ENCODE results near the gene FBXO21.
"Not testable (repeated sequence)": the region's sequence is repeated elsewhere in the genome, so short reads cannot be mapped to it uniquely, and the experiment has no call there.

Gene FBXO21

GRCh38 chr12:117113231-117113630 lies 77.0 kb downstream of the FBXO21 start:
- no peak for ATAC-seq (ENCODE audit: low read depth)
- TF ChIP-seq CTCF (IDR thresholded peaks at IDR 0.05; ENCODE audit: poor library complexity, severe bottlenecking) = no peak
- no peaks in the 10 kb centered on the region for H3K9me3 ChIP-seq (ENCODE audit: severe bottlenecking)
- no peaks in the 10 kb centered on the region for H3K27me3 ChIP-seq (ENCODE audit: insufficient read depth, poor library complexity, severe bottlenecking)
- H3K4me1 ChIP-seq (ENCODE audit: insufficient read depth, poor library complexity, severe bottlenecking) = no peaks in the 10 kb centered on the region
- no peak overlapping the region for H3K27ac ChIP-seq (ENCODE audit: poor library complexity, severe bottlenecking)
- no peak overlapping the region for H3K4me3 ChIP-seq (ENCODE audit: severe bottlenecking)
- DNase-seq (ENCODE audit: low spot score) = no peak
- H3K36me3 ChIP-seq (ENCODE audit: low read depth) = no peaks in the 10 kb centered on the region

DNA sequence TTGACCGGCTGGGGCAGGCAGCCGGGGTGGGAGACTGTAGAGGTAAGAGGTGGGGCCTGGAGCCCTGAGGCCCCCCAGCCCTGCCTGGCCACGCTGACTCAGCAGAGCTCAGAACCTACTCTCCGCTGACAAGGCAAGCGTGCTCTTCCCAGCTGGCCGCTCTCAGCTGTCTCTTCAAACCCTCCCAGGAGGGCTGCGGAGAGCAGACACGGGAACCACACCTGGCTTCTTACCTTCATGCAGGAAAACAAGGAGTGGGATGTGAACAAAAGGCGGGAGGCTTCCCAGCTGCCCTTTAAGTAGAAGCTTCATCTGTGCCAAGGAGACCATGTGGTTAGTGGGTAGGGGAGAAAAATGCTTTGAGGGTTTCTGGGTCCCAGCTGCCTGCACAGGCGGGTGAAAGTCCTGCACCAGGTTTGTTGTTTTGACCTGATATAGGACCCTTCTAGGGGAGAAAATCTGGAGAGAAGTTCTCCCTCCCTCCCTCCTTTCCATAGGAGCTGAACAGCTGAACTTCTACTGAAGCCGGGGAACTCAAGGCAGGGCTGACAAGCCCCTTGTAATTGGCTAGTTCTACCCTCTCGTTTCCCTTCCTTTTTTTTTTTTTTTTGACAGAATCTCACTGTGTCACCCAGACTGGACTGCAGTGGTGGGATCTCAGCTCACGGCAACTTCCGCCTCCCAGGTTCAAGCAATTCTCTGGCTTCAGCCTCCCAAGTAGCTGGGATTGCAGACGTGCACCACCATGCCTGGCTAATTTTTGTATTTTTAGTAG lies 78.3 kb downstream of the FBXO21 start:
- no peak for DNase-seq (ENCODE audit: low spot score)
- H3K4me3 ChIP-seq (ENCODE audit: severe bottlenecking) = no peak overlapping the region
- no peaks in the 10 kb centered on the region for H3K9me3 ChIP-seq (ENCODE audit: severe bottlenecking)
- H3K27ac ChIP-seq (ENCODE audit: poor library complexity, severe bottlenecking) = no peak overlapping the region
- no peaks in the 10 kb centered on the region for H3K36me3 ChIP-seq (ENCODE audit: low read depth)
- peaks cover 5% of the 10 kb centered on the region for H3K27me3 ChIP-seq (ENCODE audit: insufficient read depth, poor library complexity, severe bottlenecking)
- ATAC-seq (ENCODE audit: low read depth) = no peak
- TF ChIP-seq CTCF (IDR thresholded peaks at IDR 0.05; ENCODE audit: poor library complexity, severe bottlenecking) = no peak
- no peaks in the 10 kb centered on the region for H3K4me1 ChIP-seq (ENCODE audit: insufficient read depth, poor library complexity, severe bottlenecking)

GRCh38 chr12:117111386-117111785 lies 78.9 kb downstream of the FBXO21 start:
- Histone ChIP-seq H3K36me3 (ENCODE audit: low read depth) (no peaks in the 10 kb centered on the region), H3K27me3 (ENCODE audit: insufficient read depth, poor library complexity, severe bottlenecking) (peaks cover 11% of the 10 kb centered on the region), H3K4me3 (ENCODE audit: severe bottlenecking) (no peak overlapping the region), H3K4me1 (ENCODE audit: insufficient read depth, poor library complexity, severe bottlenecking) (no peaks in the 10 kb centered on the region), H3K27ac (ENCODE audit: poor library complexity, severe bottlenecking) (no peak overlapping the region), H3K9me3 (ENCODE audit: severe bottlenecking) (no peaks in the 10 kb centered on the region)
- ATAC-seq (ENCODE audit: low read depth) (no peak), DNase-seq (ENCODE audit: low spot score) (no peak)
- no peak for TF ChIP-seq CTCF (IDR thresholded peaks at IDR 0.05; ENCODE audit: poor library complexity, severe bottlenecking)

- H3K4me1 ChIP-seq (ENCODE audit: insufficient read depth, poor library complexity, severe bottlenecking) = peaks cover 3% of the 10 kb centered on the region
- TF ChIP-seq CTCF (IDR thresholded peaks at IDR 0.05; ENCODE audit: poor library complexity, severe bottlenecking) = no peak
Measured at GRCh38 chr12:117109943-117110635, 80.2 kb downstream of the FBXO21 start.

DNA sequence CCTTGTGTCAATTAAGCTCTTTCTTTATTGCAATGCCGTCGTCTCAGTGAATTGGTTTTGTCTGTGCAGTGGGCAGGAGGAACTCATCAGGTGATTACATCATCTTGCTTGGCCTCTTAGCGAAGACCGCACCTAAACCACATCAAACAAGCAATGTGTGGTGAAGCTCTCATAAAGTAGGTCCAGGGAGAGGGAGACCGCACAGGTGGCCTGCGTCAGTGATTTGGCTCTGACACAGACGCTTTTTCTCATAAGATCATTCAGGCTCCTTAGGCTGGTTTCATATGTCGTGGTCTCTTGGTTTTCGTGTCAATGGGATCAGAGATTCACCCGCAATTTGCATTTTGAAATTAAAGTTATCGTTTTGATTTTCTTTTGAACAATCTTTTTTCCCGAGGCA lies 84.4 kb downstream of the FBXO21 start:
- no peak overlapping the region for H3K27ac ChIP-seq (ENCODE audit: poor library complexity, severe bottlenecking)
- H3K4me1 ChIP-seq (ENCODE audit: insufficient read depth, poor library complexity, severe bottlenecking) = peaks cover 3% of the 10 kb centered on the region
- H3K9me3 ChIP-seq (ENCODE audit: severe bottlenecking) = no peaks in the 10 kb centered on the region
- peaks cover 49% of the 10 kb centered on the region for H3K27me3 ChIP-seq (ENCODE audit: insufficient read depth, poor library complexity, severe bottlenecking)
- ATAC-seq (ENCODE audit: low read depth) (peak; percentile 91), DNase-seq (ENCODE audit: low spot score) (no peak)
- H3K4me3 ChIP-seq (ENCODE audit: severe bottlenecking) = no peak overlapping the region
- H3K36me3 ChIP-seq (ENCODE audit: low read depth) = no peaks in the 10 kb centered on the region
- no peak for TF ChIP-seq CTCF (IDR thresholded peaks at IDR 0.05; ENCODE audit: poor library complexity, severe bottlenecking)

More at GRCh38 chr12:117109943-117110635, 80.2 kb downstream of the FBXO21 start:
- no peak for ATAC-seq (ENCODE audit: low read depth)
- Histone ChIP-seq H3K27ac (ENCODE audit: poor library complexity, severe bottlenecking) (no peak overlapping the region), H3K27me3 (ENCODE audit: insufficient read depth, poor library complexity, severe bottlenecking) (peaks cover 24% of the 10 kb centered on the region), H3K36me3 (ENCODE audit: low read depth) (no peaks in the 10 kb centered on the region), H3K4me3 (ENCODE audit: severe bottlenecking) (no peak overlapping the region), H3K9me3 (ENCODE audit: severe bottlenecking) (no peaks in the 10 kb centered on the region)
- no peak for DNase-seq (ENCODE audit: low spot score)

DNA sequence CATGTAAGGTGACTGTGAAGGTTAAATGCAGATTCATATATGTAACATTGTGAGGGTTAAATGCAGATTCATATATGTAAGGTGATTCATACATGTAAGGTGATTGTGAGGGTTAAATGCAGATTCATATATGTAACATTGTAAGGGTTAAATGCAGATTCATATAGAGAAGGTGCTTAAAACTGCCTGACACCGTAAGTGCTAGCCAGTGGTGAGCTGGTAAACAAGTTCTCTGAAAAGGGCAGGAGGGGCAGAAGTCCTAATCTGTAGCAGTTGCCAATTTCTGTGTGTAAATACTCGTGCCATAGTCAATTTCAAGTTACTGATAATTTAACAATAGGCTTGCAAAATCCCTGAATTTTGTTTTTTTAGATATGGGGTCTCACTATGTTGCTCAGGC lies 86.3 kb downstream of the FBXO21 start:
- not testable (repeated sequence) for H3K4me1 ChIP-seq (ENCODE audit: insufficient read depth, poor library complexity, severe bottlenecking); H3K9me3 ChIP-seq (ENCODE audit: severe bottlenecking); H3K4me3 ChIP-seq (ENCODE audit: severe bottlenecking); H3K27ac ChIP-seq (ENCODE audit: poor library complexity, severe bottlenecking); ATAC-seq (ENCODE audit: low read depth); H3K36me3 ChIP-seq (ENCODE audit: low read depth); DNase-seq (ENCODE audit: low spot score)
- peaks cover 68% of the 10 kb centered on the region for H3K27me3 ChIP-seq (ENCODE audit: insufficient read depth, poor library complexity, severe bottlenecking)

Measured in RWPE2 (cell line).